GM06990 (cell line): ENCODE data around the gene MEST.
"Not testable (repeated sequence)": the region's sequence is repeated elsewhere in the genome, so short reads cannot be mapped to it uniquely, and the experiment has no call there.

Experiments
- DNase-seq: peaks from one replicate; pipeline ENCODE4 v3.0.0-alpha.2; 2011; ENCODE audit not compliant: insufficient read length; ENCODE audit errors: extremely low read depth
- H3K27me3 ChIP-seq: replicated peaks from 2 replicates; pipeline ENCODE4 v1.6.0; 2011; ENCODE audit warnings: low read length; ENCODE audit not compliant: control insufficient read depth, insufficient read depth
- H3K36me3 ChIP-seq: 2 replicates; pipeline ENCODE4 v1.5.1; 2011; ENCODE audit warnings: low read length; ENCODE audit not compliant: control insufficient read depth, insufficient read depth
- H3K4me3 ChIP-seq: replicated peaks from 2 replicates; pipeline ENCODE4 v1.5.1; 2011; ENCODE audit warnings: low read depth, mild to moderate bottlenecking, control low read depth, low read length
- TF ChIP-seq, protein P1 (sequence below): IDR thresholded peaks from 2 replicates; pipeline ENCODE4 v1.5.1; 2011; ENCODE audit warnings: low read length, control low read depth, mild to moderate bottlenecking, inconsistent platforms; ENCODE audit not compliant: insufficient read depth, poor library complexity, severe bottlenecking

The MEST gene

GRCh38 chr7:130513447-130513846, 21.6 kb downstream of the MEST start:
- no peaks in the 10 kb centered on the region for H3K27me3 ChIP-seq
- no peak for DNase-seq

DNA sequence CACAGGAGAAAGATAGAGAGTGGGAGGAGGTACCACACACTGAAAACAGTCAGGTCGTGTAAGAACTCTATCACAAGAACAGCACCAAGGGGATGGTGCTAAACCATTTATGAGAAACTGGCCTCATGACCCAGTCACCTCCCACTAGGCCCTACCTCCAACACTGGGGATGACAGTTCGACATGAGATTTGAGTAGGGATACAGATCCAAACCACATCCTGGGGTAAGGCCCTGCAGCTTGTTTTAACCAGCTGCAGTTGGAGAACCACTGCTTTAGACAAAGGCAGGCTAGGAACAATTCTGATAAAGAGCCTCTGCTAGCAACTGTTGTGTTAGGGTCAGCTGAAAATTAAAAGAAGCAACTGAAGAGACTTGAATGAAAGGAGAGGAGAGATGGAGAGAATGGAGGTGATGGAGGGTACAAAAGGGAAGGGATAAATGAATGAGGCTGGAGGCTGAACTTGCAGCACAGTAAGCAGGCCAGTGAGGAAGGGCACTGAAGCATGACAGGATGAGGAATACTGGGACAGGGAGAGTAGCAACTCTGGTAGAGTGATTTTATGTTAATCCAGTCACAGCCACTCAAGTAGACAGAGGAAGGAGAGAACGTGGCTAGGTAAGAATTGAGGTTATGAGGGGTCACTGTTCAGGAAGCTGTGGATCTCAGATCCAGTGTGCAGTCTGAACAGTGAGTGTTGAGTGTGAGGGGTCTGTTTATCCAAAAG, 23.6 kb downstream of the MEST start:
- no peak overlapping the region for H3K4me3 ChIP-seq
- TF ChIP-seq, protein P1, sequence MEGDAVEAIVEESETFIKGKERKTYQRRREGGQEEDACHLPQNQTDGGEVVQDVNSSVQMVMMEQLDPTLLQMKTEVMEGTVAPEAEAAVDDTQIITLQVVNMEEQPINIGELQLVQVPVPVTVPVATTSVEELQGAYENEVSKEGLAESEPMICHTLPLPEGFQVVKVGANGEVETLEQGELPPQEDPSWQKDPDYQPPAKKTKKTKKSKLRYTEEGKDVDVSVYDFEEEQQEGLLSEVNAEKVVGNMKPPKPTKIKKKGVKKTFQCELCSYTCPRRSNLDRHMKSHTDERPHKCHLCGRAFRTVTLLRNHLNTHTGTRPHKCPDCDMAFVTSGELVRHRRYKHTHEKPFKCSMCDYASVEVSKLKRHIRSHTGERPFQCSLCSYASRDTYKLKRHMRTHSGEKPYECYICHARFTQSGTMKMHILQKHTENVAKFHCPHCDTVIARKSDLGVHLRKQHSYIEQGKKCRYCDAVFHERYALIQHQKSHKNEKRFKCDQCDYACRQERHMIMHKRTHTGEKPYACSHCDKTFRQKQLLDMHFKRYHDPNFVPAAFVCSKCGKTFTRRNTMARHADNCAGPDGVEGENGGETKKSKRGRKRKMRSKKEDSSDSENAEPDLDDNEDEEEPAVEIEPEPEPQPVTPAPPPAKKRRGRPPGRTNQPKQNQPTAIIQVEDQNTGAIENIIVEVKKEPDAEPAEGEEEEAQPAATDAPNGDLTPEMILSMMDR: no peak
- DNase-seq: no peak
- H3K36me3 ChIP-seq: no peaks in the 10 kb centered on the region; the same call in 1 of the 2 replicates
- H3K27me3 ChIP-seq: no peaks in the 10 kb centered on the region

More at GRCh38 chr7:130513447-130513846, 21.6 kb downstream of the MEST start:
- Histone ChIP-seq H3K4me3 (no peak overlapping the region), H3K36me3 (no peaks in the 10 kb centered on the region; the same call in 1 of the 2 replicates)
- TF ChIP-seq, protein P1: no peak

DNA sequence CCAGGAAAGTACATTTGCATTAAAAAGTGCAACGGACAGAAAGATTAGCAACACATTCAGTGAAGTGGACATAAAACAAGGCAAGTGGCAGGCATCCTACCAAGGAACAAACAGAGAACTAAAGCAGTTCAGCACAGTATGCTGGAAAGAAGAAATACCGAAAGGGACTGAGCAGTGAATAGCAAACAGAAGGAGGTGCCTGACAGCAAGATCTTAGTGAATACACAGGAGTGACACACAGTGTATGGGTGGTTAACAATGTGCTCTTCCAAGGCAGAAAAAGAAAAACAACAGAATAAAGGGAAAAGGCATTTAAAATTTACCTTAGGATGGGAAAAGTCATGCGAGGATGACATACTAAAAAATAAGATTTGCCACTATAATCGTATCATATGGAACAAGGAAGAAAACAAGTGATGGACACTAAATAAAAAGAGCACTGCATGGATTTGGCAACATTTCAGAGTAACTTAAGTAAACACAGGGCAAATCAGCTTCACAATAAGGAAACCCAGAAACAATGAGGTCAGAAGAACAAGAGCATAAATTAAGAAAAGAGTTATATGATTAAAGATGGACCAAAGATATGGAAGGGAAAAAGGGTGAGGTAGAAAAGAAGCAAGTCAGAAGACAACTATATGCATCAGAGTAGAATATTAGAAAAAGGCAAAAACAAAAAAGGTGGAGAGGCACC, 29.5 kb downstream of the MEST start:
- Histone ChIP-seq H3K27me3 (no peaks in the 10 kb centered on the region), H3K36me3 (no peaks in the 10 kb centered on the region), H3K4me3 (no peak overlapping the region)
- TF ChIP-seq, protein P1: no peak
- DNase-seq: no peak

GRCh38 chr7:130523519-130524125, 31.7 kb downstream of the MEST start:
- not testable (repeated sequence) for H3K27me3 ChIP-seq, H3K4me3 ChIP-seq, DNase-seq, H3K36me3 ChIP-seq

DNA sequence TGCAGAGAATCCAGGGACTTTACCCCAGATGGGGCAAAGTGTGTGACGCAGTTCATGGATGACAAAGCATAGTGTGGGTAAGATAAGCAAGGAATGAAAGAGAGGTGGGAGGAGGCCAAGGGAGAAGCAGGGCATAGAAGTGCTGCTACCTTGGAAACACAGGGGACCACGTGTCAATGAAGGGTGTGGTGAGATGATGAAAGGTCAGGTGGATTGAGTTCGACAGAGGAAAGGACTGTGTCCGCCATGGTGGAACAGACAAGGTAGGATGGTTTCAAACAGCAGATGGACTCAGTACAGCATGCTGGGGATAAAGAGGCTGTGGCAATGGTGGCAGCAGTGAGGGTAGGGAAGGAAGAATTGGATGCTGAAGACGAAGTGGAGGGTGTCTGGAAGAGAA, 32.7 kb downstream of the MEST start:
- no peak for DNase-seq
- TF ChIP-seq, protein P1: no peak
- H3K27me3 ChIP-seq: no peaks in the 10 kb centered on the region
- no peaks in the 10 kb centered on the region for H3K36me3 ChIP-seq
- H3K4me3 ChIP-seq: no peak overlapping the region

GRCh38 chr7:130527752-130528355, 36.0 kb downstream of the MEST start:
- not testable (repeated sequence) for H3K27me3 ChIP-seq, H3K4me3 ChIP-seq, DNase-seq, H3K36me3 ChIP-seq
